Keratinocyte (primary cell): ENCODE results near the gene SLC9A7.

Experiments used
- EZH2 ChIP-seq: IDR thresholded peaks from one replicate; pipeline ENCODE4 v1.6.1; 2012; ENCODE audit warnings: inconsistent platforms, mild to moderate bottlenecking, low read length, moderate library complexity
- TF ChIP-seq, protein P1 (sequence below), 3 experiments: IDR thresholded peaks in 1 of 3; conservative IDR thresholded peaks in 1 of 3; optimal IDR thresholded peaks in 1 of 3; 2 replicates in 2 of 3; 3 replicates in 1 of 3; pipeline versions ENCODE3 to v1.5.1; 2011; ENCODE audit warnings: low read length in 3 of 3, mild to moderate bottlenecking in 3 of 3, moderate library complexity in 2 of 3, control low read depth in 1 of 3, inconsistent platforms in 1 of 3; ENCODE audit not compliant: insufficient read depth in 2 of 3; ENCODE audit errors: extremely low read depth in 1 of 3

DNA sequence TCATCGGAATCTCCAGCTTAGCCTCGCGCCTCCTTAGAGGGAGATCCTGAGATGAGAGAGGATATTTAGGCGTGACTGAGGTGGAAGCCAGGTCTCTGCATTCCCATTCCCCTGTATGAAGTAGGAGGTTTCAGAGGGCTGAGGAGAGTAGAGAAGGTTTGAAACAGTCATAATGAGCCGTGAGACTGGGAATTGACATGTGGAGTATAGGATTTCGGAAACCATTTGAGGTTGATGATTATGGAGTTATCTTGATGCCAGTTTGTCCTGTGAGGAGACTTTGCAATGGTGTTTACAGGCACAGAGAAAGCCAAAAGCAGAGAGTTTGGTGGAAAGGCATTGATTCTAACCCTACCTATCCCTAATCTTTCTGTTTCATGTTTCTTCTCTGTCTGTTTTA, 183.3 kb downstream of the SLC9A7 start:
- TF ChIP-seq, protein P1, sequence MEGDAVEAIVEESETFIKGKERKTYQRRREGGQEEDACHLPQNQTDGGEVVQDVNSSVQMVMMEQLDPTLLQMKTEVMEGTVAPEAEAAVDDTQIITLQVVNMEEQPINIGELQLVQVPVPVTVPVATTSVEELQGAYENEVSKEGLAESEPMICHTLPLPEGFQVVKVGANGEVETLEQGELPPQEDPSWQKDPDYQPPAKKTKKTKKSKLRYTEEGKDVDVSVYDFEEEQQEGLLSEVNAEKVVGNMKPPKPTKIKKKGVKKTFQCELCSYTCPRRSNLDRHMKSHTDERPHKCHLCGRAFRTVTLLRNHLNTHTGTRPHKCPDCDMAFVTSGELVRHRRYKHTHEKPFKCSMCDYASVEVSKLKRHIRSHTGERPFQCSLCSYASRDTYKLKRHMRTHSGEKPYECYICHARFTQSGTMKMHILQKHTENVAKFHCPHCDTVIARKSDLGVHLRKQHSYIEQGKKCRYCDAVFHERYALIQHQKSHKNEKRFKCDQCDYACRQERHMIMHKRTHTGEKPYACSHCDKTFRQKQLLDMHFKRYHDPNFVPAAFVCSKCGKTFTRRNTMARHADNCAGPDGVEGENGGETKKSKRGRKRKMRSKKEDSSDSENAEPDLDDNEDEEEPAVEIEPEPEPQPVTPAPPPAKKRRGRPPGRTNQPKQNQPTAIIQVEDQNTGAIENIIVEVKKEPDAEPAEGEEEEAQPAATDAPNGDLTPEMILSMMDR (optimal IDR thresholded peaks at IDR 0.05 in 1 of 3, IDR thresholded peaks at IDR 0.05 in 1 of 3, conservative IDR thresholded peaks at IDR 0.05 in 1 of 3; ENCODE audit: extremely low read depth in 1 of 3, insufficient read depth in 2 of 3, low read length in 3 of 3), result no peak
- TF ChIP-seq EZH2, result no peak
